Loucy (cell line): ENCODE measurements around the gene NRDE2.

Source experiments
- H2AFZ ChIP-seq: fragments of 200-600 bp; sonication (generic); 2 replicates; pipeline ENCODE4 v1.6.0; 2016; ENCODE audit warnings: antibody characterized with exemption, mild to moderate bottlenecking, low read length, moderate library complexity
- H3F3A ChIP-seq: fragments of 200-600 bp; 2 replicates; pipeline ENCODE4 v1.6.0; 2016; ENCODE audit warnings: antibody characterized with exemption, low read depth, mild to moderate bottlenecking
- H3K27me3 ChIP-seq: fragments of 200-600 bp; sonication (generic); 2 replicates; pipeline ENCODE4 v1.6.1; 2014; ENCODE audit warnings: low read length, mild to moderate bottlenecking; ENCODE audit not compliant: insufficient read depth, poor library complexity, severe bottlenecking
- H3K36me3 ChIP-seq: fragments of 200-600 bp; sonication (generic); 2 replicates; pipeline ENCODE4 v1.6.1; 2016; ENCODE audit warnings: low read length; ENCODE audit not compliant: insufficient read depth
- H3K4me1 ChIP-seq: fragments of 200-600 bp; sonication (generic); 2 replicates; pipeline ENCODE4 v1.5.1; 2014; ENCODE audit warnings: low read length, mild to moderate bottlenecking; ENCODE audit not compliant: insufficient read depth, poor library complexity, severe bottlenecking
- H3K4me2 ChIP-seq: fragments of 200-600 bp; sonication (generic); 2 replicates; pipeline ENCODE4 v1.6.0; 2014; ENCODE audit warnings: antibody characterized with exemption, low read length, low read depth, mild to moderate bottlenecking; ENCODE audit not compliant: poor library complexity, severe bottlenecking
- H3K4me3 ChIP-seq: fragments of 200-600 bp; sonication (generic); 2 replicates; pipeline ENCODE4 v1.5.1; 2014; ENCODE audit warnings: low read length, mild to moderate bottlenecking, mixed read lengths; ENCODE audit not compliant: poor library complexity, severe bottlenecking
- H3K79me2 ChIP-seq: fragments of 200-600 bp; sonication (generic); 2 replicates; pipeline ENCODE4 v1.6.1; 2014; ENCODE audit warnings: low read length; ENCODE audit not compliant: insufficient read depth
- H3K9ac ChIP-seq: fragments of 200-600 bp; sonication (generic); 2 replicates; pipeline ENCODE4 v1.6.0; 2014; ENCODE audit warnings: mild to moderate bottlenecking, low read depth, low read length, moderate library complexity; ENCODE audit not compliant: poor library complexity, severe bottlenecking
- H3K9me2 ChIP-seq: fragments of 200-600 bp; sonication (generic); replicated peaks from 2 replicates; pipeline ENCODE4 v1.6.1; 2016; ENCODE audit warnings: low read depth, low read length, mixed read lengths
- H3K9me3 ChIP-seq: fragments of 200-600 bp; sonication (generic); 2 replicates; pipeline ENCODE4 v1.6.1; 2014; ENCODE audit warnings: mild to moderate bottlenecking, antibody characterized with exemption, low read length, low read depth; ENCODE audit not compliant: insufficient read depth
- H4K20me1 ChIP-seq: fragments of 200-600 bp; sonication (generic); 2 replicates; pipeline ENCODE4 v1.6.0; 2014; ENCODE audit warnings: antibody characterized with exemption, low read length, mild to moderate bottlenecking; ENCODE audit not compliant: insufficient read depth, poor library complexity, severe bottlenecking
- CTCF ChIP-seq: fragments of 200-600 bp; sonication (generic); conservative IDR thresholded peaks from 2 replicates; pipeline ENCODE4 v1.5.1; 2014; ENCODE audit warnings: mild to moderate bottlenecking, antibody characterized with exemption, low read length
- EZH2phosphoT487 ChIP-seq: fragments of 200-600 bp; IDR thresholded peaks from 2 replicates; pipeline ENCODE4 v1.6.1; 2018; ENCODE audit warnings: antibody characterized with exemption, mild to moderate bottlenecking, moderate library complexity, borderline replicate concordance

Gene NRDE2

GRCh38 chr14:90299408-90299807 is 32.3 kb downstream of the NRDE2 start:
- no peaks in the 10 kb centered on the region for H4K20me1 ChIP-seq
- peaks cover 61% of the 10 kb centered on the region for H3K36me3 ChIP-seq
- H3K9ac ChIP-seq = no peak overlapping the region
- no peaks in the 10 kb centered on the region for H3K4me1 ChIP-seq
- no peak overlapping the region for H2AFZ ChIP-seq
- H3K4me2 ChIP-seq = no peak overlapping the region
- no peaks in the 10 kb centered on the region for H3K9me2 ChIP-seq
- no peak overlapping the region for H3K4me3 ChIP-seq
- no peaks in the 10 kb centered on the region for H3K79me2 ChIP-seq
- peaks cover 3% of the 10 kb centered on the region; the same call in 1 of the 2 replicates for H3F3A ChIP-seq
- no peaks in the 10 kb centered on the region for H3K27me3 ChIP-seq
- no peaks in the 10 kb centered on the region for H3K9me3 ChIP-seq
- TF ChIP-seq CTCF (no peak), EZH2phosphoT487 (no peak)

GRCh38 chr14:90297876-90298629 is 33.7 kb downstream of the NRDE2 start:
- no peak overlapping the region for H2AFZ ChIP-seq
- peaks cover 3% of the 10 kb centered on the region; the same call in 1 of the 2 replicates for H3F3A ChIP-seq

GRCh38 chr14:90296641-90297040 is 35.1 kb downstream of the NRDE2 start:
- H3K9me3 ChIP-seq = no peaks in the 10 kb centered on the region
- H3K4me2 ChIP-seq = no peak overlapping the region
- TF ChIP-seq CTCF (no peak), EZH2phosphoT487 (no peak)
- peaks cover 53% of the 10 kb centered on the region; the same call in 1 of the 2 replicates for H3K36me3 ChIP-seq
- no peaks in the 10 kb centered on the region for H3K4me1 ChIP-seq
- H3F3A ChIP-seq = peaks cover 3% of the 10 kb centered on the region; the same call in 1 of the 2 replicates
- H3K9me2 ChIP-seq = no peaks in the 10 kb centered on the region
- H3K9ac ChIP-seq = no peak overlapping the region
- H2AFZ ChIP-seq = no peak overlapping the region
- no peaks in the 10 kb centered on the region for H4K20me1 ChIP-seq
- no peak overlapping the region for H3K4me3 ChIP-seq
- H3K27me3 ChIP-seq = no peaks in the 10 kb centered on the region
- H3K79me2 ChIP-seq = no peaks in the 10 kb centered on the region

More at GRCh38 chr14:90297876-90298629, 33.7 kb downstream of the NRDE2 start:
- no peak for TF ChIP-seq CTCF
- no peak for TF ChIP-seq EZH2phosphoT487
- H3K4me3 ChIP-seq = no peak overlapping the region
- H3K9me3 ChIP-seq = no peaks in the 10 kb centered on the region
- no peaks in the 10 kb centered on the region for H3K27me3 ChIP-seq
- H3K4me1 ChIP-seq = no peaks in the 10 kb centered on the region
- H3K36me3 ChIP-seq = peaks cover 55% of the 10 kb centered on the region
- no peak overlapping the region for H3K9ac ChIP-seq
- no peaks in the 10 kb centered on the region for H3K79me2 ChIP-seq
- no peaks in the 10 kb centered on the region for H3K9me2 ChIP-seq
- no peaks in the 10 kb centered on the region for H4K20me1 ChIP-seq
- H3K4me2 ChIP-seq = no peak overlapping the region
